SK-MEL-5 (cell line): ENCODE results near the gene OPN1MW3. TPM values are rescaled to one million over a fixed set of nuclear protein-coding genes. Genes with fewer than 3 reads are reported as not detected.
"Not testable (repeated sequence)": the region's sequence is repeated elsewhere in the genome, so short reads cannot be mapped to it uniquely, and the experiment has no call there.

Experiments used
- DNase-seq: peaks from one replicate; pipeline ENCODE4 v3.0.0-alpha.2; 2016; ENCODE audit warnings: low read depth, low spot score
- in situ Hi-C: cut with HindIII; loops from 2 replicates; pipeline ENCODE4 v1.10.0; 2016; ENCODE audit warnings: low sequenced_read_pairs, high pct_unique_total_duplicates, low pct_unique_long_range_greater_than_20kb
- total RNA-seq: library from RNA; depleted of rRNA; stranded (reverse); fragments of >200 nt; shearing (Covaris generic); gene quantifications from 2 replicates; pipeline ENCODE4 v1.2.3, GENCODE V29; 2014

Gene OPN1MW3
- total RNA-seq, 1 experiment from 2014 or later: not detected

GRCh38 chrX:154284489-154285338 lies 27.3 kb downstream of the OPN1MW3 start:
- in situ Hi-C loops, DNase-seq: not testable (repeated sequence)

GRCh38 chrX:154286406-154286805 lies 29.0 kb downstream of the OPN1MW3 start:
- in situ Hi-C loops: not testable (repeated sequence)

DNA sequence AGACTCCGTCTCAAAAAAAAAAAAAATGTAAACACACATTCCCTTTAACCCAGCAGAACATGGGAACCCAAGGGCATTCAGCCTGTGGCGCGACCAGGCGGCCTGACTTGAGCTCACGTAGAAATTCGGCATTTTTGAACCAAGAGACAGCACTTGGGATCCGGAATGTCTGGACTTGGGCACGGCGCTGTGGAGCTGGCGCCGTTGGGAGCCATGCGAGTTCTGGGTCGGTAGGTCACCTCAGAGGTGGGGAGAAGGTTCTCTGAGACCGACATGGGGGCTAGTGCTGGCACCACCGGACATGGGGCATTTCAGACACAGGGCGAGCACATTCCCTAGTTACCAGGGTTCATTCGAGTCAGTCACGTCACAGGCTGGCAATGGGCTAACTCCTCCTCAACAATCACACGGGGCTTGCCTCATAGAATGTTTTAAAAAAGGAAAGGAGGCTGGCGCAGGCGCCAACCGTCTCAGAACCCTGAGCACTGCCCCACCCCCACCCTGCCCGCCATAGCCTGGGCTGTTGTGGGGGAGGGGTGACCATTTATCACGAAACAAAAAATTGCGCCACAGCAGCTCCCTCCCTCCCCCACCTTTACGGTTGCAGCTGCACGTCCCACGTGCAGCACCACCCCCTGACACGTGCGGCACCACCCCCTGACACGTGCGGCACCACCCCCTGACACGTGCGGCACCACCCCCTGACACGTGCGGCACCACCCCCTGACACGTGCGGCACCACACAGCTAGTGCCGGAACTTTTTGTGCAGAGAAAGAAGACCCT lies 37.6 kb downstream of the OPN1MW3 start, which contains the start of gene TEX28:
TSS of gene TEX28 (minus strand) at position 334 of the 784 bp plus-strand sequence. CDS start 3,007 bp downstream, outside the sequence.
- DNase-seq: no peak
- in situ Hi-C loops: no loop called here

More at GRCh38 chrX:154286406-154286805, 29.0 kb downstream of the OPN1MW3 start:
- DNase-seq: not testable (repeated sequence)

DNA sequence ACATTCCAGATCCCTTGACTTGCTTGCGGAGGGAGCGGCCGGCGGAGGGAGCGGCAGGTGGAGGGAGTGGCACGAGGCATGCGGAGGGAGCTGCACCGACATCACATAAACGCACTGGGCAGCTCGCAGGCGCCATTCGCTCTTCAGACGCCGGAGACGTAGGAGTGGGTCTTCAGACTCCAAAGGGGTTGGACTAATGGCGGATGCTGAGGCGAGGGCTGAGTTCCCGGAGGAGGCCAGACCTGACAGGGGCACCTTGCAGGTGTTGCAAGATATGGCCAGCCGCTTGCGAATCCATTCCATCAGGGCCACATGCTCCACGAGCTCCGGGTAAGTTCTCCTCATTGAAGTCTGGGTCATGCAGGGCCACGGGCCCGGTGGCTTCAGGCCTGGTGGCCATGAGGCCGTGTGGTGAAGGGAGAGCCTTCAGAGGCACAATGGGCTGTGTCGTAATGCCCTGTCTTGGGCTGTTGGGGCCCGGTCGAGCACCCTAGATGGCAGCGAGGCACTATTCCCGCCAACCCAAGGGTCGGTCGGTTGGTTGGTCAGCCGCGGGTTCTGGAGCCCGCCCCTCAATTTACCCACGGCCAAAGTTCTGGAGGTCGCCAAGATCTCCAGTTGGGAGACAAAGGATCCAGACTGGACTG lies 38.4 kb downstream of the OPN1MW3 start, which contains the start of gene TKTL1:
TSS of gene TKTL1 (plus strand) at position 132 of the 647 bp plus-strand sequence. CDS start at position 197, 65 bp downstream.
- DNase-seq: no peak
- in situ Hi-C loops: no loop called here

DNA sequence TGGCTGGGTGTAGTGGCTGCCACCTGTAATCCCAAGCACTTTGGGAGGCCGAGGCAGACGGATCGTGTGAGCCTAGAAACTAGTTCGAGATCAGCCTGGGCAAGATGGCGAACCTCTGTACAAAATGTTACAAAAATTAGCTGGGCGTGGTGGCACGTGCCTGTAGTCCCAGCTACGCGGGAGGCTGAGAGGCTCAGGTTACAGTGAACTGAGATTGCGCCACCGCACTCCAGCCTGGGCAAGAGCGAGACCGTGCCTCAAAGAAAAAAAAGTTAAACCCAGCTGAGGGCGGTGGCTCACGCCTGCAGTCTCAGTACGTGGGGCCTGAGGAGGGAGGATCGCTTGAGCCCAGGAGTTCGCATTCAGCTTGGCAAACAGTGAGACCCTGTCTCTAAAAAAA lies 39.3 kb downstream of the OPN1MW3 start:
- in situ Hi-C loops: no loop called here
- no peak for DNase-seq

DNA sequence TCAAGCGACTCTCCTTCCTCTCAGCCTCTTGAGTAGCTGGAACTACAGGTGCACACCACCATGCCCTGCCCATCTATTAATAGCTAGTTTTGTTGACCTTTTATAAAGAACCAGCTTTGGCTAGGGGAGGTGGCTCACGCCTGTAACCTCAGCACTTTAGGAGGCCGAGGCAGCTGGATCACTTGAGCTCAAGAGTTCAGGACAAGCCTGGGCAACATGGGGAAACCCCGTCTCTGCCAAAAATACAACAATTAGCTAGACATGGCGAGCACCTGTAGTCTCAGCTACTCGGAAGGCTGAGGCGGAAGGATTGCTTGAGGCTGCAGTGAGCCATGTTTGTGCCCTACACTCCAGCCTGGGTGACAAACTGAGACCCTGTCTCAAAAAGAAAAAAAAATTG lies 40.9 kb downstream of the OPN1MW3 start:
- no peak for DNase-seq
- in situ Hi-C loops: no loop called here

DNA sequence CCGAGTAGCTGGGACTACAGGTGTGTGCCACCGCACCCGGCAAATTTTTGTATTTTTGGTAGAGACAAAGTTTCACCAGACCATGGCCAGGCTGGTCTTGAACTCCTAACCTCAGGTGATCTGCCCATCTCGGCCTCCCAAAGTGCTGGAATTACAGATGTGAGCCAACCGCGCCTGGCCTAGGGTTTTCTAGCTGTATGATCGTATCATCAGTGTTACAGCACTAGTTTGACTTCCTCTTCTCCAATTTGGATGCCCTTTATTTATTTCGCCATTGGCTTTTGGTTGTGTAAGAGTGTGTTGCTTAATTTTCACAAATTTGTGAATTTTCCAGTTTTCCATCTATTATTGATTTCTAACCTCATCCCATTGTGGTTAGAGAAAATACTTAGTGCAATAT lies 43.4 kb downstream of the OPN1MW3 start:
- in situ Hi-C loops: no loop called here

GRCh38 chrX:154302998-154303397 lies 45.6 kb downstream of the OPN1MW3 start:
- DNase-seq, in situ Hi-C loops: not testable (repeated sequence)

More for the DNA sequence above, 43.4 kb downstream of the OPN1MW3 start:
- DNase-seq: no peak

DNA sequence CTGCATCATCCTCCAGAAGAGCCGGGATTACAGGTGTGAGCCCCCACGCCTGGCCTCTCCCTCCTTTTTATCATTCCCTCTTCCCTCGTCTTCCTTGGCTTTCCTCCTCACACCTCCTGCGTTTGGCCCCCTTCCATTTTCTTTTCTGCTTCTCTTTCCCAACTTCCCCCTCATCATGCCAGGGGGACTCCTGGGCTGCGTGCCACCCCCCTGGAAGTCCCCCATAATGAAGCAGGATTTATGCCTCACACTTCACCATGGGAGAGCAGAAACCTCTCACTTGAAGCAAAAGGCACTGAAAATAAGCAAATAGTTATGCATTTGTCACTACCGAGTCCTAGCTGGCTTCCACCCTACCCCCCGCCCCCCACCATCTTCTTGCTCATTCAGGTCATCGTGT lies 46.1 kb downstream of the OPN1MW3 start:
- no peak for DNase-seq
- in situ Hi-C loops: no loop called here

GRCh38 chrX:154304846-154305245 lies 47.5 kb downstream of the OPN1MW3 start:
- DNase-seq: peak; percentile 23
- in situ Hi-C loops: no loop called here

- DNase-seq: no peak
- in situ Hi-C loops: no loop called here
Measured at GRCh38 chrX:154305541-154306205, 48.3 kb downstream of the OPN1MW3 start.

DNA sequence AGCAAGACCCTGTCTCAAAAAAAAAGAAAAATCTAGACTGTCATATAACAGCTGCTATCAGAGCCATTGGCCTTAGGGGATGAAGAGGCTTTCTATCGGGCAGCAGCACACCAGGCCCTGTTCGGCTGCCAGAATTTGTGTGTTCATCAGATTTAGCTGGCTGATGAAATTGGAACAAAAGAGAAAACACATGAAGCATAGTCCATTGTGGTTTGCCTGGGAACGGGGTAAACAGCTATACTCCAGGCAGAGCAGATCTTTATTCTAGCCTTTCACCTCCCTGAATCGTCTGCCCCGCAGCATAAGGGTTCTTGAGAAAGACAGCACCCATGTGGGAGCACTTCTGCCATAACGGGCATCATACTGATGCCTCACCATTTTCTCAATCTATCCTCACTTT lies 49.8 kb downstream of the OPN1MW3 start:
- in situ Hi-C loops: no loop called here
- no peak for DNase-seq

DNA sequence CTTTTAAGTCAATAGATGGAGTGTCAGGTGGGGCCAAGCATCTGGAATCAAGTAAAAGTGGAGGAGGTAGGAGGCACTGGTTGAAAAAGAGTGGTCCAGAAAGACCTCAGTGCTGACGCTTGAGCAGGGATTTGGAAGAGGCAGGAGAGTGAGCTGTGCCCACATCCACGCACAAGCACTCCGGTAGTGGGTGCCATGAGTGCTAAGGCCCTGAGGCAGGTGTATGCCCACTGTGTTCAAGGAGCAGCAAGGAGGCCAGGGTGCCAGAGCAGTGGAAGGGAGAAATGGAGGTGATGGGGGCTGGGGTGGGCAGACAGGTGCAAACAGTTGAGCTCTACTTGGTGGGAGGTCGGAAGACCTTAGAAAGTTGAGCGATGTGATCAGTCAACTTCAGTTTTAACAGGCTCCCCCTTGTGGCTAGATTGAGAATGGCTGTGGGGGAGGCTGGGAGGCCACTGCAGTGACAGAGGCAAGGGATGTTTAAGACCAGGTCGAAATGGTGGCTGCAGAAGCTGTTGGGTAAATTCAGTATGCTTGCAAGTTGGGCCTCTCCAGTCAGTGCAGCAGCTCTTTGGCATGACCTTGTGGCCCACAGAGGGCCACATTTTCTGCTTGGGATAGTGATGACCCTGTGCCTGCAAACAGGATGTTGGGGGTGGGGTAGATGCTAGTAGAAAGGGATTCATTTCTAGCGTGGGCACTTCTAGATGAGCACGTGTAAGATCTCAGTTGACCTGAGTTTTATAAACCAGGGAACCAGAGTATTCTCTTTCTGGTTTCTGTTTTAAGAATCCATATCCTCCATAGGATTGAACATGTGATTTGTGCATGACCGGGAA lies 50.9 kb downstream of the OPN1MW3 start:
- in situ Hi-C loops: no loop called here
- peak; percentile 67 for DNase-seq

- no peak for DNase-seq
- in situ Hi-C loops: no loop called here
Measured at GRCh38 chrX:154309041-154309775, 51.8 kb downstream of the OPN1MW3 start.

- in situ Hi-C loops: no loop called here
Measured at GRCh38 chrX:154310616-154311536, 53.5 kb downstream of the OPN1MW3 start.

More at GRCh38 chrX:154310616-154311536, 53.5 kb downstream of the OPN1MW3 start:
- no peak for DNase-seq
